Kidney (tissue), 14 donors: ENCODE measurements around the gene P4HTM. TPM values are rescaled to one million over a fixed set of nuclear protein-coding genes. Genes with fewer than 3 reads are reported as not detected.
A peak's percentile ranks its signal among the peaks of the same experiment; 100 is the strongest.

ENCODE experiments used
- DNase-seq, 5 donors: peaks; one replicate each; pipeline ENCODE4 v3.0.0-alpha.2; 2013 to 2020
- FAIRE-seq: peaks from 2 replicates; lab custom pipeline; 2012; peaks lifted over from hg19 to GRCh38; lab: Jason Lieb, UNC
- H3K27ac ChIP-seq, 2 donors: one replicate each; pipeline ENCODE4 v1.7.0; 2013; ENCODE audit warnings: low read depth in 2 of 2, low read length in 2 of 2, inconsistent platforms in 1 of 2
- H3K27me3 ChIP-seq: one replicate; pipeline ENCODE4 v1.7.1; 2013; ENCODE audit warnings: low read length, inconsistent platforms; ENCODE audit not compliant: control insufficient read depth, insufficient read depth
- H3K36me3 ChIP-seq, 3 donors: one replicate each; pipeline versions ENCODE4 v1.7.0 to v1.7.1; 2013; ENCODE audit warnings: low read length in 3 of 3, control low read depth in 1 of 3, inconsistent platforms in 1 of 3; ENCODE audit not compliant: insufficient read depth in 3 of 3, control insufficient read depth in 2 of 3
- H3K4me1 ChIP-seq, 3 donors: one replicate each; pipeline versions ENCODE4 v1.7.0 to v1.7.1; 2013; ENCODE audit warnings: low read length in 3 of 3, inconsistent platforms in 1 of 3, low read depth in 1 of 3; ENCODE audit not compliant: control insufficient read depth in 2 of 3, insufficient read depth in 2 of 3
- H3K4me3 ChIP-seq, 3 donors: one replicate each; pipeline versions ENCODE4 v1.7.0 to v1.8.1; 2013; ENCODE audit warnings: low read length in 3 of 3, control low read depth in 1 of 3, inconsistent platforms in 1 of 3
- H3K9ac ChIP-seq, 3 donors: one replicate each; pipeline versions ENCODE4 v1.7.0 to v1.7.1; 2013; ENCODE audit warnings: low read length in 3 of 3, control low read depth in 1 of 3, inconsistent platforms in 1 of 3
- H3K9me3 ChIP-seq, 3 donors: one replicate each; pipeline versions ENCODE4 v1.7.0 to v1.7.1; 2013; ENCODE audit warnings: low read length in 3 of 3, control low read depth in 1 of 3, inconsistent platforms in 1 of 3; ENCODE audit not compliant: control insufficient read depth in 2 of 3, insufficient read depth in 1 of 3
- intact Hi-C: fragments of 100-400 bp; cut with DNase I; formaldehyde crosslinking; loops from one replicate; pipeline ENCODE4 v1.11.1; 2022
- polyA plus RNA-seq: library from polyadenylated mRNA; stranded (reverse); fragments of 350-450 nt; fragmentation: Illumina TruSeq; extraction: RNeasy Lipid Tissue Mini Kit (QIAGEN cat#74804); gene quantifications from one replicate; pipeline ENCODE4 v1.2.3, GENCODE V29; 2014; ENCODE audit warnings: low read depth, low replicate concordance; ENCODE audit not compliant: insufficient read depth
- total RNA-seq: library from RNA; stranded (reverse); fragmentation: NEBNext Ultra II Directional; extraction: Animal tissue kit (Norgen Biotek cat#: 25700); gene quantifications from one replicate; pipeline ENCODE4 v1.2.1, GENCODE V29; 2021
- TF ChIP-seq, protein P1 (sequence below): IDR thresholded peaks from 3 replicates; pipeline ENCODE4 v1.5.1; 2012; ENCODE audit warnings: mild to moderate bottlenecking, moderate library complexity, borderline replicate concordance; ENCODE audit not compliant: insufficient read depth; ENCODE audit errors: extremely low read depth
- donor health status: control.
- donor health status: control.
- donor health status: control.
- donor health status: control.
- donor health status: control.
- donor health status: DM: yes; HTN: yes; CAD: no.
- donor health status: Normal renal cell carcinoma (clear cell type).

Gene P4HTM
- total and polyA plus RNA-seq, 2 donors from 2014 or later = 63.7 to 72.6 TPM

DNA sequence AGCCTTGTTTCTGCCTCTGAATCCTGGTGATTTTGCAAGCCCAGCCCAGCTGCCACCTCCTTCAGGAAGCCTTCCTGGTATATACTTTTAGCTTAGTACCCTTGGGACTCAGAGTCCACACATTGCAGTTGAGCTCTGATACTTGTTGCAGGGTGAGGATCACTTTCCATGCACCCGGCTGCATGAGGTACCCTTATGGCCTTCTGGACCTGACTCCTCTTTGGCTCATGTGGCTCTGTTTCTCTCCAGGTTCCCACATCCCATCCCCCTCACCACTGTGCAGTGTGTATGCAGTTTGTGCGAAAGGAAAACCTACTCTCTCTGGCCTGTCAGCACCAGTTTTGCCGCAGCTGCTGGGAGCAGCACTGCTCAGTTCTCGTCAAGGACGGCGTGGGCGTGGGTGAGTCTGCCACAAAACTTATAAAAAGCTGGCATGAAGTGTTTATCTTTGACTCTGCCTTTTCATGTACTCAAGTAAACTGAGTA lies 23.1 kb upstream of the P4HTM start:
- FAIRE-seq (no peak), DNase-seq (peak in 1 of 5 donors; percentile 7)
- H3K9me3 ChIP-seq = no peaks in the 10 kb centered on the region
- H3K27ac ChIP-seq = no peak overlapping the region
- H3K9ac ChIP-seq = no peak overlapping the region
- no peak overlapping the region for H3K4me3 ChIP-seq
- intact Hi-C loops = no loop called here
- H3K36me3 ChIP-seq = peaks cover 9 to 45% (median 40%) of the 10 kb centered on the region in 3 donors
- H3K27me3 ChIP-seq = no peaks in the 10 kb centered on the region
- H3K4me1 ChIP-seq = no peaks in the 10 kb centered on the region
- TF ChIP-seq, protein P1, sequence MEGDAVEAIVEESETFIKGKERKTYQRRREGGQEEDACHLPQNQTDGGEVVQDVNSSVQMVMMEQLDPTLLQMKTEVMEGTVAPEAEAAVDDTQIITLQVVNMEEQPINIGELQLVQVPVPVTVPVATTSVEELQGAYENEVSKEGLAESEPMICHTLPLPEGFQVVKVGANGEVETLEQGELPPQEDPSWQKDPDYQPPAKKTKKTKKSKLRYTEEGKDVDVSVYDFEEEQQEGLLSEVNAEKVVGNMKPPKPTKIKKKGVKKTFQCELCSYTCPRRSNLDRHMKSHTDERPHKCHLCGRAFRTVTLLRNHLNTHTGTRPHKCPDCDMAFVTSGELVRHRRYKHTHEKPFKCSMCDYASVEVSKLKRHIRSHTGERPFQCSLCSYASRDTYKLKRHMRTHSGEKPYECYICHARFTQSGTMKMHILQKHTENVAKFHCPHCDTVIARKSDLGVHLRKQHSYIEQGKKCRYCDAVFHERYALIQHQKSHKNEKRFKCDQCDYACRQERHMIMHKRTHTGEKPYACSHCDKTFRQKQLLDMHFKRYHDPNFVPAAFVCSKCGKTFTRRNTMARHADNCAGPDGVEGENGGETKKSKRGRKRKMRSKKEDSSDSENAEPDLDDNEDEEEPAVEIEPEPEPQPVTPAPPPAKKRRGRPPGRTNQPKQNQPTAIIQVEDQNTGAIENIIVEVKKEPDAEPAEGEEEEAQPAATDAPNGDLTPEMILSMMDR = no peak

DNA sequence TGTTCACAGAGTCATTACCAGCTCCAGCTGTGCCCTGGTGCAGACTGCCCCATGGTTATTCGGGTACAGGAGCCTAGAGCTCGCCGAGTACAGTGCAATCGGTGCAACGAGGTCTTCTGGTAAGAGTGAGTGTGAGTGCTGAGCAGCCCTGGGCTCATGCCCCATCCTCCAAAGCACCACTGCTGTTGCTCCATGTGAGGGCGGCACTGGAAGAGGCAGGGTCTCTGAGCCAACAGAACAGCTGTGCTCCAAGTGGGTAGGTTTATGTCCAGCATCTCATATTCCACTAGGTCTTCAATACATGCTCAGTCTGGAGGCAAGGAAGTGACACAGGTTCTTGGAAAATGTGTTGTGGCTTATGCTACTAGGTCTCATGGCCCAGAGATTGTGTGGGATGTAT lies 19.5 kb upstream of the P4HTM start:
- no peak overlapping the region for H3K9ac ChIP-seq
- TF ChIP-seq, protein P1 = no peak
- H3K9me3 ChIP-seq = no peaks in the 10 kb centered on the region
- no peaks in the 10 kb centered on the region for H3K4me1 ChIP-seq
- FAIRE-seq = no peak
- H3K27ac ChIP-seq = no peak overlapping the region
- no peak for DNase-seq
- intact Hi-C loops = no loop called here
- H3K27me3 ChIP-seq = no peaks in the 10 kb centered on the region
- H3K4me3 ChIP-seq = no peak overlapping the region
- H3K36me3 ChIP-seq = peaks cover 14 to 62% (median 50%) of the 10 kb centered on the region in 3 donors

DNA sequence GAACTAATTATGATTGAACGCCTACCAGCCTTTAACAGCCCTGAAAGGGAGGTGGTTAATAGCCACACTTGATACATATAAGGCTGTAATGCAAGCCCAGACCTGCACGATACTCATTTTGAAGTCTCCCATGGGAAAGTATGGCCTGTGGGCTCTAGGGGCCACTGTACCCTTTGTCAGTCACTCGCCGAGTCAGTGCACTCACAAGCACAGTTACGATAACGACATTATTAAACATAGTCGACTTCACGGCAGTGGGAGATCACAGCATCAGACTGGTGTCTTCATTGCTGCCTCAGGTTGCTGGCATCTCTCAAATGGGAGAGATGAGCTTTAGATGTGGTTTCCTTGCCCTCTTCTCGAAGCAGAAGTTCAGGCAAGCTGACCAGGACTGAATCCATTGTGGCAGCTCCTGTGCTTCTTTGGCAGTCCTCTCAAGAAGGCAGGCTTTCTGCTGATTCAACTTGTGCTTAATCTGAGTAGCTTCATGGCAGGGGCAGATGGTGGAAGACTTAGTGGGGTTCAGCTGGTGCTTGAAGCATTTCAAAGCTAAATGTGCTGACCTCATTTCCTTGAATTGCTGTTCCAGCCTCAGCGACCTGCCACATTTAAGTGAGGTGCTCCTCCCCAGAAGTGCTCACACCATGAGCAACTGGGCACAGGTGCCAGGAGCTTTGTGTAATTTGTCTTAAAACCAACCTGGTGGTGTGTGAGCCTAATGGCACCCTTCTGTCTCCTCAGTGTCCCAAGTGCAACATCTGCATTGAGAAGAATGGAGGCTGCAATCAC lies 15.8 kb upstream of the P4HTM start:
- TF ChIP-seq, protein P1 = no peak
- H3K4me1 ChIP-seq = no peaks in the 10 kb centered on the region
- H3K27ac ChIP-seq = no peak overlapping the region
- H3K36me3 ChIP-seq = peaks cover 19 to 55% (median 52%) of the 10 kb centered on the region in 3 donors
- intact Hi-C loops = no loop called here
- no peaks in the 10 kb centered on the region for H3K27me3 ChIP-seq
- DNase-seq = no peak
- no peaks in the 10 kb centered on the region for H3K9me3 ChIP-seq
- FAIRE-seq = no peak
- H3K4me3 ChIP-seq = no peak overlapping the region
- H3K9ac ChIP-seq = no peak overlapping the region
